ENCODE results near the gene DEFB132. TPM values are rescaled to one million over a fixed set of nuclear protein-coding genes. Genes with fewer than 3 reads are reported as not detected.
A peak's percentile ranks its signal among the peaks of the same experiment; 100 is the strongest.

Gene DEFB132
- total RNA-seq, 4 donors from 2014 or later = not detected

GRCh38 chr20:290084-290831, 32.7 kb downstream of the DEFB132 start, which contains the start of gene C20orf96:
Gene C20orf96 (minus strand): TSS chr20:290750. CDS start chr20:290610, 140 bp downstream.
- Histone ChIP-seq H3K36me3 (no peaks in the 10 kb centered on the region), H3K4me1 (peaks cover 5 to 13% of the 10 kb centered on the region in 2 donors), H3K9me3 (no peaks in the 10 kb centered on the region), H3K27me3 (no peaks in the 10 kb centered on the region), H3K27ac (peak within 1 kb of the TSS; percentile 71 to 80 (median 77)), H3K4me3 (peak within 1 kb of the TSS; percentile 65 to 76 (median 68))
- ATAC-seq (peak; percentile 94 to 95), DNase-seq (peak; percentile 86)
- intact Hi-C loops (cut with DNase I; ENCODE audit: low total_unique reads) (no loop called here), in situ Hi-C loops (cut with MboI; ENCODE audit: low sequenced_read_pairs in 4 of 4) (no loop called here)
- TF ChIP-seq POLR2A (IDR thresholded peaks at IDR 0.05) = peak in 1 of 2 donors; percentile 12
- TF ChIP-seq CTCF (IDR thresholded peaks at IDR 0.05 in 4 of 5, conservative IDR thresholded peaks at IDR 0.05 in 1 of 5) = peak in 4 of 5 experiments; percentile 9 to 58 (median 30)

- H3K4me1 ChIP-seq = peaks cover 23 to 29% of the 10 kb centered on the region in 2 donors
- no peaks in the 10 kb centered on the region for H3K9me3 ChIP-seq
- in situ Hi-C loops (cut with MboI; ENCODE audit: low sequenced_read_pairs in 4 of 4) = no loop called here
- no peaks in the 10 kb centered on the region for H3K36me3 ChIP-seq
- no peaks in the 10 kb centered on the region for H3K27me3 ChIP-seq
- intact Hi-C loops (cut with DNase I; ENCODE audit: low total_unique reads) = loop anchor here (5.0 kb wide), 1 partner anchor 168 kb away; the partner anchor contains the start of gene TBC1D20
- TF ChIP-seq CTCF (IDR thresholded peaks at IDR 0.05 in 4 of 5, conservative IDR thresholded peaks at IDR 0.05 in 1 of 5) (no peak), POLR2A (IDR thresholded peaks at IDR 0.05) (no peak)
- DNase-seq (no peak), ATAC-seq (no peak)
- no peak overlapping the region for H3K27ac ChIP-seq
- no peak overlapping the region for H3K4me3 ChIP-seq
These were observed 37.1 kb downstream of the DEFB132 start for GRCh38 chr20:294602-295001.

- no peak overlapping the region for H3K27ac ChIP-seq
- in situ Hi-C loops (cut with MboI; ENCODE audit: low sequenced_read_pairs in 4 of 4) (no loop called here), intact Hi-C loops (cut with DNase I; ENCODE audit: low total_unique reads) (loop anchor here (2.0 to 5.0 kb wide), 2 partner anchors 113 to 166 kb away; partner anchors contain the start of genes RBCK1 and TBC1D20)
- H3K4me3 ChIP-seq = no peak overlapping the region
- DNase-seq = no peak
- no peaks in the 10 kb centered on the region for H3K9me3 ChIP-seq
- H3K4me1 ChIP-seq = peaks cover 33 to 34% of the 10 kb centered on the region in 2 donors
- no peaks in the 10 kb centered on the region for H3K36me3 ChIP-seq
- TF ChIP-seq POLR2A (IDR thresholded peaks at IDR 0.05) = no peak
- no peak for TF ChIP-seq CTCF (IDR thresholded peaks at IDR 0.05 in 4 of 5, conservative IDR thresholded peaks at IDR 0.05 in 1 of 5)
- no peak for ATAC-seq
- H3K27me3 ChIP-seq = no peaks in the 10 kb centered on the region
These were observed 38.3 kb downstream of the DEFB132 start for GRCh38 chr20:295804-296203.

GRCh38 chr20:297098-297924, 39.8 kb downstream of the DEFB132 start, which contains the start of gene ZCCHC3:
Gene ZCCHC3 (plus strand): TSS chr20:297570. CDS start chr20:297587, 17 bp downstream.
- TF ChIP-seq POLR2A (IDR thresholded peaks at IDR 0.05) (peak; percentile 59 to 76), CTCF (IDR thresholded peaks at IDR 0.05 in 4 of 5, conservative IDR thresholded peaks at IDR 0.05 in 1 of 5) (peak in 1 of 5 experiments; percentile 32)
- in situ Hi-C loops (cut with MboI; ENCODE audit: low sequenced_read_pairs in 4 of 4) (no loop called here), intact Hi-C loops (cut with DNase I; ENCODE audit: low total_unique reads) (loop anchor here (1.0 to 5.0 kb wide), 4 partner anchors 13 to 165 kb away; partner anchors contain the start of genes RBCK1 and TBC1D20)
- peak; percentile 88 to 90 for ATAC-seq
- no peaks in the 10 kb centered on the region for H3K36me3 ChIP-seq
- H3K4me3 ChIP-seq = peak within 1 kb of the TSS; percentile 80 to 92 (median 90)
- peaks cover 26 to 35% of the 10 kb centered on the region in 2 donors for H3K4me1 ChIP-seq
- H3K9me3 ChIP-seq = no peaks in the 10 kb centered on the region
- no peaks in the 10 kb centered on the region for H3K27me3 ChIP-seq
- DNase-seq = peak; percentile 75 to 85
- H3K27ac ChIP-seq = peak within 1 kb of the TSS; percentile 93 to 98 (median 94)

Measured in gastrocnemius medialis (tissue), 4 donors.